GM10248 (cell line): ENCODE results near the gene PJVK.

Experiments used
- CTCF ChIA-PET: fragments of 300-600 bp; sonication (Branson Sonifier 250); formaldehyde crosslinking; extraction: SDS; loops from one replicate; lab custom pipeline; 2021; ENCODE audit warnings: antibody characterized with exemption; lab: Yijun Ruan, JAX
- POLR2A ChIA-PET: fragments of 350-650 bp; sonication (Branson Sonifier 250); formaldehyde crosslinking; extraction: SDS; loops from one replicate; lab custom pipeline; 2020; ENCODE audit warnings: antibody characterized with exemption; lab: Yijun Ruan, JAX
- DNase-seq: peaks from one replicate; pipeline ENCODE4 v3.0.0; 2012; ENCODE audit errors: extremely low spot score
- TF ChIP-seq, protein P1 (sequence below): IDR thresholded peaks from 2 replicates; pipeline ENCODE4 v1.5.1; 2012; ENCODE audit warnings: mild to moderate bottlenecking, low read depth; ENCODE audit errors: extremely low read depth, missing control alignments, control extremely low read depth

The PJVK gene, protein sequence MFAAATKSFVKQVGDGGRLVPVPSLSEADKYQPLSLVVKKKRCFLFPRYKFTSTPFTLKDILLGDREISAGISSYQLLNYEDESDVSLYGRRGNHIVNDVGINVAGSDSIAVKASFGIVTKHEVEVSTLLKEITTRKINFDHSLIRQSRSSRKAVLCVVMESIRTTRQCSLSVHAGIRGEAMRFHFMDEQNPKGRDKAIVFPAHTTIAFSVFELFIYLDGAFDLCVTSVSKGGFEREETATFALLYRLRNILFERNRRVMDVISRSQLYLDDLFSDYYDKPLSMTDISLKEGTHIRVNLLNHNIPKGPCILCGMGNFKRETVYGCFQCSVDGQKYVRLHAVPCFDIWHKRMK

DNA sequence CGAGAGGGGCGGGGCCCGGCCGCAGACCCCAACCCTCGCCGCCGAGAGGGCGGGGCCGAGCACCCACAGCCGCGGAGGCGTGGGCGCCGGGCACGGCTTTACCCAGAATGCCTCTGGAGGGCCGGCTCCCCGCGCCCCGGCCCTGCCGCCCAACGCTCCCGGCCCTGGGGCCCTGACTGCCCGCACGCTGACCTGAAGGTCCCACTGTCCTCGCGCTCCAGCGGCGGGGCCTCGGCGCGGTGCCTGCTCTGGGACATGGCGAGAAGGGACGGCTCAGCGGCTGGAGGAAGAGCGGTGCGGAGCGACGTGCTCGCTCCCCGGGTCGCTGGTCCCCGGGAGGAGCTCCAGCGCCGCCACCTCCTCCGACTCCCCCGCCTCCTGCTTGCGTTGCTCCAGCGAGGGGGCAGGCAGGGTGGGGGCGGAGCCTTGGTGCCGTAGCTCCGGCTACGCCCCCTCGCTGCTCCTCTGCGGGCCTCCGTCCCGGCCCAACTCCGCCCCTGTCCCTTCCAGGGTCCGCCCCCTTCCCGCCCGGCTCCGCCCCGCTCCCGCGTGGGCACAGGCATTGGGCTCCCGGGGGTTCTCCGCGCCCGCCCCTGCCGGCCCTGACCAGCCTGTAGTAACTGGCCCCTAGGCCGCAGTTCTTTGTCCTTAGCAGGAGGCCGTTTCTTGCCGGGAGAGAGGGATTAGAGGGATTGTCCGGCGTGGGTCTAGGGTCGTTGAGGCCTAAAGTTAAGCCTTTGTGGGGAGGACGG lies at the start of gene PJVK, which contains the start of gene PRKRA:
Gene PJVK (plus strand): TSS at position 605 of the 752 bp plus-strand sequence. CDS start 2,032 bp downstream, outside the sequence.
Gene PRKRA (minus strand): TSS at position 402 of the 752 bp plus-strand sequence. CDS start 145 bp downstream, at position 257.
- POLR2A ChIA-PET: interaction anchor here (0.5 to 0.7 kb wide), 4 partner anchors 32 to 315 kb away, joined by 3 to 4 read pairs (median 3); no protein-coding TSS in a partner anchor
- TF ChIP-seq, protein P1, sequence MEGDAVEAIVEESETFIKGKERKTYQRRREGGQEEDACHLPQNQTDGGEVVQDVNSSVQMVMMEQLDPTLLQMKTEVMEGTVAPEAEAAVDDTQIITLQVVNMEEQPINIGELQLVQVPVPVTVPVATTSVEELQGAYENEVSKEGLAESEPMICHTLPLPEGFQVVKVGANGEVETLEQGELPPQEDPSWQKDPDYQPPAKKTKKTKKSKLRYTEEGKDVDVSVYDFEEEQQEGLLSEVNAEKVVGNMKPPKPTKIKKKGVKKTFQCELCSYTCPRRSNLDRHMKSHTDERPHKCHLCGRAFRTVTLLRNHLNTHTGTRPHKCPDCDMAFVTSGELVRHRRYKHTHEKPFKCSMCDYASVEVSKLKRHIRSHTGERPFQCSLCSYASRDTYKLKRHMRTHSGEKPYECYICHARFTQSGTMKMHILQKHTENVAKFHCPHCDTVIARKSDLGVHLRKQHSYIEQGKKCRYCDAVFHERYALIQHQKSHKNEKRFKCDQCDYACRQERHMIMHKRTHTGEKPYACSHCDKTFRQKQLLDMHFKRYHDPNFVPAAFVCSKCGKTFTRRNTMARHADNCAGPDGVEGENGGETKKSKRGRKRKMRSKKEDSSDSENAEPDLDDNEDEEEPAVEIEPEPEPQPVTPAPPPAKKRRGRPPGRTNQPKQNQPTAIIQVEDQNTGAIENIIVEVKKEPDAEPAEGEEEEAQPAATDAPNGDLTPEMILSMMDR: no peak
- CTCF ChIA-PET: interaction anchor here (0.7 to 3.5 kb wide), 10 partner anchors 11 to 145 kb away, joined by 3 to 18 read pairs (median 4); no protein-coding TSS in a partner anchor
- DNase-seq: peak; percentile 98

DNA sequence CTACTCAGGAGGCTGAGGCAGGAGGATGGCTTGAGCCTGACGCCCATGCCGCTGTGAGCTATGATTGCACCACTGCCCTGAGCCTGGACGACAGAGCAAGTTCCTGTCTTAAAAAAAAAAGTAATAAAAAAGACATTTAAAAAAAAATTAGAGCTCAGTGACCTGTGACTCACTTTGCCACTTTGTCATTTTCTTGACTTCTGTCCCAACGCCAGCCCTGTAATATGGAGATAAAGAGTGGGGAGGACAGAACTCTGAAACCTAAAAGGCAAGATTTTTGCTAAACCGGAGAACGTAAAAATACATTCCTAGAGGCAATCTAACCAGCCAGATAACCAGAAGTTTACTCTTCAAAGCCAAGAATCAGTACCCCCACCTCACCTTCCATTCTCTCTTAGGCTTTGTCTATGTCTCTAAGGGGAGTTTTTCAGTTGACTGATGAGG lies 49.2 kb upstream of the PJVK start:
- ChIA-PET POLR2A (no interaction called here), CTCF (interaction anchor here (1.0 to 6.8 kb wide), 4 partner anchors 10 to 289 kb away, joined by 3 to 170 read pairs (median 6); partner anchors contain the start of gene RBM45)
- no peak for DNase-seq
- TF ChIP-seq, protein P1: no peak

DNA sequence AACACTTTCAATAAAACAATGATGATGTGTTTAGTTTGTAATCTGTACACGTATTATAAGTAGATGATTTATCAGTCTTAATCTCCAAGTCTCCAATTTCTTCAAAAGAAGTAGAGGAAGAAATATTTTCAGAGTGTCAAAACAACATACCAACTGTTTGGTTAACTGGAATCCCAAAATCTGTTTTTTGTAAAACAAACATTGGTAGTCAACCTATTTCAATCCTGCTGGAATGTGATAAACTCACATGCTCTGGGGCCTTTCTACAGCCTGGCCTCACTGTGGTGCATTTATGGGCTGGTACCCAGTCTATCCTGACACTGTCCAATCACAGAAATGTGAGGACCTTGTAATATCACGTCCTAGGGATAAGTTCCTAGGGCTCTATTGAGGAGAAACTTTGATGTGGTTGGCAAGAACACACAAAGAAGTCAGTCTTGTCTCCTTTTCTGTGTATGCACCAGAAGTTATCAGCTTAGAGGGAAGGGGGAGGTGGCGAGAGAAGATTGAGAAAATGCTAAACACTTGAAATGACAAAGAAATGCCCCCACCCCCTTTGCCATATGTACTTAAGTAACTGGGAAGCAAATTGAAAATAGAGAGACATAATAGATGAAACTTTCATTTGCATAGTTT lies 47.4 kb upstream of the PJVK start:
- TF ChIP-seq, protein P1: no peak
- DNase-seq: peak; percentile 22
- CTCF ChIA-PET: interaction anchor here (1.0 to 6.8 kb wide), 5 partner anchors 8 to 292 kb away, joined by 3 to 170 read pairs (median 23); partner anchors contain the start of gene RBM45
- POLR2A ChIA-PET: interaction anchor here (0.6 to 1.4 kb wide), 2 partner anchors 10 to 104 kb away, joined by 12 to 13 read pairs; no protein-coding TSS in a partner anchor

DNA sequence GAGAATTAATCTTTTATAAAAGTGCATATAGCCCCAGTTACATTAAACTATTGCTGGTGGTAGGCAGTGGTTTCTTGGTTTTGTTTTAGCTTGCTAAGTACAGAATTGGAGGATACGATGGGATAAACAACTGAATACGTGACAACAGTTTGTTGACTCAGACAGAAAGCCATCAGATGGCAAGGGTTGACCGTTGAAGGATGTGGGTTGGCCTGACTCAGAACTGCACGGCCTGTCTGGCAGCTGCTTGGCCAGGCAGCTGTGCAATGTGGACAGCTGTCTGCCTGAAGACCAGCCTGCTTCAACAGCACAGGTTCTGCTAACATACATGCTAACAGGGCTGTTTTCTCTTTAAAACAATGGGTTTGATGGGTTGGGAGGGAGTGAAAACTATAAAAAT lies 46.8 kb upstream of the PJVK start:
- ChIA-PET CTCF (interaction anchor here (0.9 to 6.8 kb wide), 6 partner anchors 8 to 292 kb away, joined by 3 to 170 read pairs (median 13); partner anchors contain the start of gene RBM45), POLR2A (interaction anchor here (0.6 to 1.4 kb wide), 2 partner anchors 9 to 103 kb away, joined by 12 to 13 read pairs; no protein-coding TSS in a partner anchor)
- DNase-seq: peak; percentile 81
- TF ChIP-seq, protein P1: no peak

DNA sequence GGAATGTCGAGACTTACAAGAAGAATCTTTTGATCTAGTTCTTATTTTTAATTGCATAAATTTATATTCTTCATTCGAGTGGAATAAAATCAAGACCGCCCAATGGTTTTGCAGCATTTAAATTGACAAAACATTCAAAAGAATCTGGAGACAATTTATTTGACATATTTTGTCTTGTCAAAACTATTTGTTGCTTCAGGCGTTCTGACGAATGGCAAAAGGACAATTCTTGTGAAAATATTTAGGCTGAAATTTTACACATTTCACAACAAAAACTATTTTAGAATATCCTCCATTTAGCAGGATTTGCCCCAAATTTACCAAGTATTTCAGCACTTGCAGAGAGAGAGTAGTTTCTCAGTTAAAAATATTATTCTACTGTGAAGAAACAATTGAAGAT lies 41.9 kb upstream of the PJVK start:
- CTCF ChIA-PET: no interaction called here

More for the DNA sequence above, 41.9 kb upstream of the PJVK start:
- DNase-seq: no peak
- POLR2A ChIA-PET: no interaction called here
- TF ChIP-seq, protein P1: no peak
